ENCODE measurements around the gene MCAM. TPM values are rescaled to one million over a fixed set of nuclear protein-coding genes. Genes with fewer than 3 reads are reported as not detected.

Gene MCAM
- total and polyA plus RNA-seq, 10 of the 15 experiments (the other 5 are each of a cell fraction or from before 2014, with no cell fraction given): 3.1 to 19.7 (median 9.3) TPM

GRCh38 chr11:119330237-119330636, 13.3 kb upstream of the MCAM start:
- 0% methylated on average over 1 of the region's 1 CpG for WGBS (ENCODE audit: insufficient coverage, insufficient replicate concordance, low lambda C conversion rate, missing lambda C conversion rate)
- in situ Hi-C loops (cut with MboI): no loop called here
- Histone ChIP-seq H3K27me3 (replicated peaks in 1 of 2; ENCODE audit: control insufficient read depth in 2 of 2, insufficient read depth in 2 of 2, low read length in 1 of 2) (no peaks in the 10 kb centered on the region), H3K4me3 (no peak overlapping the region), H3K4me1 (ENCODE audit: control insufficient read depth, insufficient read depth, low read length) (peaks cover 5% of the 10 kb centered on the region; the same call in 1 of the 2 replicates), H2AFZ (ENCODE audit: control insufficient read depth, low read depth, low read length) (no peak overlapping the region), H3K9me3 (replicated peaks; ENCODE audit: control insufficient read depth, insufficient read depth, low read length) (no peaks in the 10 kb centered on the region), H3K36me3 (ENCODE audit: control insufficient read depth in 2 of 2, insufficient read depth in 2 of 2, low read length in 1 of 2) (no peaks in the 10 kb centered on the region), H4K20me1 (ENCODE audit: control insufficient read depth, insufficient read depth) (no peaks in the 10 kb centered on the region), H3K27ac (ENCODE audit: control insufficient read depth, insufficient read depth) (no peak overlapping the region), H3K79me2 (ENCODE audit: control insufficient read depth, insufficient read depth, low read length) (peaks cover 8% of the 10 kb centered on the region), H3K9ac (ENCODE audit: control insufficient read depth, insufficient read depth, low read length) (no peak overlapping the region), H3K4me2 (ENCODE audit: control insufficient read depth, insufficient read depth) (no peak overlapping the region)
- BruUV-seq (replicated peaks): no TSS peak
- ChIA-PET POLR2A (no interaction called here), SMC1A (ENCODE audit: uncharacterized antibody, unreplicated experiment) (no interaction called here), CTCF (interaction anchor here (6.1 kb wide), 1 partner anchor 8 kb away, joined by 58 read pairs; no protein-coding TSS in a partner anchor), RAD21 (ENCODE audit: unreplicated experiment) (no interaction called here)
- FAIRE-seq (no peak), DNase-seq (ENCODE audit: low read depth, low spot score) (no peak), ATAC-seq (no peak)
- intact Hi-C loops (cut with micrococcal nuclease; ENCODE audit: unreplicated experiment): no loop called here
- TF ChIP-seq SREBF2 (IDR thresholded peaks at IDR 0.05; ENCODE audit: low read length) (no peak), POLR2AphosphoS5 (IDR thresholded peaks at IDR 0.05; ENCODE audit: low read length) (no peak), IRF4 (IDR thresholded peaks at IDR 0.05; ENCODE audit: low read depth, low read length) (no peak), SMC3 (IDR thresholded peaks at IDR 0.05; ENCODE audit: borderline replicate concordance, low read length) (no peak), SIN3A (IDR thresholded peaks at IDR 0.05; ENCODE audit: low read depth, low read length) (no peak), EGR1 (IDR thresholded peaks at IDR 0.05; ENCODE audit: borderline replicate concordance in 1 of 2, low read depth in 2 of 2, low read length in 2 of 2) (no peak), EP300 (IDR thresholded peaks at IDR 0.05; ENCODE audit: borderline replicate concordance in 1 of 2, control insufficient read depth in 1 of 2, low read depth in 2 of 2, low read length in 2 of 2) (no peak), KDM1A (IDR thresholded peaks at IDR 0.05; ENCODE audit: borderline replicate concordance) (no peak), PAX8 (IDR thresholded peaks at IDR 0.05) (no peak), MYB (IDR thresholded peaks at IDR 0.05; ENCODE audit: borderline replicate concordance, low read depth, low read length) (no peak), MLLT1 (IDR thresholded peaks at IDR 0.05) (no peak), ETV6 (conservative IDR thresholded peaks at IDR 0.05 in 1 of 2, IDR thresholded peaks at IDR 0.05 in 1 of 2; ENCODE audit: borderline replicate concordance in 1 of 2, low read depth in 1 of 2) (no peak), ZNF622 (IDR thresholded peaks at IDR 0.05) (no peak), RCOR1 (conservative IDR thresholded peaks at IDR 0.05; ENCODE audit: low read depth, low read length) (no peak), IRF3 (IDR thresholded peaks at IDR 0.05) (no peak), HDAC6 (IDR thresholded peaks at IDR 0.05; ENCODE audit: unreplicated experiment) (no peak), RELB (IDR thresholded peaks at IDR 0.05; ENCODE audit: low read depth) (no peak), TAF1 (IDR thresholded peaks at IDR 0.05; ENCODE audit: borderline replicate concordance, low read depth, low read length) (no peak)

All from GM12878 (cell line).